SK-N-MC (cell line): Measurements from ENCODE around the gene BMPR1A.

Source experiments
- EZH2 ChIP-seq: fragments of 200-600 bp; sonication (generic); IDR thresholded peaks from one replicate; pipeline ENCODE4 v1.6.1; 2017; ENCODE audit warnings: antibody characterized with exemption
- POLR2AphosphoS5 ChIP-seq: IDR thresholded peaks from 2 replicates; pipeline ENCODE4 v1.6.1; 2012; ENCODE audit warnings: mild to moderate bottlenecking, low read depth, low read length, borderline replicate concordance

DNA sequence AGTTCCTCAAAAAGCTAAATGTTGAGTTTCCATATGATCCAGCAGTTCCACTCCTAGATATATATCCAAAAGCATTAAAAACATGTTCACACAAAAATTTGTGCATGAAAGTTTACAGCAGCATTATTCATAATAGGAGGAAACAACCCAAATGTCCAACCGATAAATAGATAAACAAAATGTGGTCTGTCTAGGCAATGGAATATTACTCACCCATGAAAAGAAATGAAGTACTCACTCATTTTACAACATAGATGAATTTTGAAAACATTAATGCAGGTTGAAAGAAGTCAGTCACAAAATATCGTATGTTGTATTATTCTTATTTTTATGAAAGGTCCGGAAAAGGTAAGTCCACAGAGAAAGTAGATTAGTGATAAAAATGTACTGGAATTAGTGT lies 34.0 kb downstream of the BMPR1A start:
- TF ChIP-seq POLR2AphosphoS5 (no peak), EZH2 (no peak)
